Activated CD4-positive, alpha-beta T cell treated with anti-CD3 and anti-CD28 coated beads for 24 hours (primary cell): Measurements from ENCODE around the gene NDUFAF2.

Source experiments
- DNase-seq, 2 donors: peaks; one replicate each; pipeline ENCODE4 v3.0.0-alpha.2; 2020; ENCODE audit warnings: low read depth in 2 of 2

The NDUFAF2 gene

DNA sequence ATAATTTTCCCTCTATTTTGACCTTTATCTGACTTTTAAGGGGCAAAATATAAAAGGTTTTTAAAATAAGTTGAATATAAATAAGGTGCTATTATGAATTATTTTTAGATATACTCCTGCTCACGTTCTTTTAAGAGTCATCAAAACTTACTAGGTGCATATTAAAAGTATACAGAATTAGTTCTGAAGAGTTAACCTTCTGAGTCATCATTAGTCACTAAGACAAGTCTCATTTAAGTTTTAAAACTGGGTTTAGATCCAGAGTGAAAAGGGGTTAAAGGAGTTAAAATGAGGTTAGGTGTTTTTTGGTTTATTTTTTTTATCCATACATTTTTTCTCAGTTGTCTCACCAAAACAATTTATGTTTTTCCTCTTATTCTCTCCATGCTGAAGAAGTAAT lies 175.5 kb downstream of the NDUFAF2 start:
- DNase-seq = no peak

DNA sequence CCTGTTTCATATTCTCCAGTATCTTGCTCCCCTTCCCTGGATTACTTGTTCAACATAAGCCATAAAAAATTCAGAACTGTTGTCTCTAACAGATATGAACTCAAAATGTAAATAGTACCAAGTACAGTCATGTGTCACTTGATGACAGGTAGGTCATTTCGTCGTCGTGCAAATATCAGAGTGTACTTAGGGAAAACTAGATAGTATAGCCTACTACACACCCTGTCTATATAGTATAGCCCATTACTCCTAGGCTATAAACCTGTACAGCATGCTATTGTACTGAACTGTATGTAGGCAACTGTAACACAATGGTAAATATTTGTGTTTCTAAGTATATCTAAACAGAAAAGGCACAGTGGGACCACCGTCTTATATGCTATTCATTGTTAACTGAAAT lies 178.1 kb downstream of the NDUFAF2 start:
- no peak for DNase-seq

DNA sequence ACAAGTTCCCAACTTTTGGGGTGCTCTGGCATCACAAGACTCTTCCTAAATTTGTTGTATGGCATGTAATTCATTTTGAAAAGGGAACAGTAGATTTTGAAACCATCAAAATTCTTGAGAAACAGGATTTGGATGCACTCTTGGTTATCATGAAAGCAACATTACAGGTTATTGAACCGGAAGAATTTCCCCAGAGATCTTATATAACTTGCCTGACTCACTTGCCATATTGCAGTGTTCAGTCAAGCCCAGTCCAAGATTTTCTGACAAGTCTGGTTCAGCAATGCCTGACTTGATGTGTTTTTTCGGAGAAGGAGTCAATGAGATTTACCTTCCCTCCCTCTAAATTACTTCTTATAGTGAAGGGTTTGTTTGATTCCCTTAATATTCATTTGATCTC lies 185.3 kb downstream of the NDUFAF2 start:
- DNase-seq = no peak

DNA sequence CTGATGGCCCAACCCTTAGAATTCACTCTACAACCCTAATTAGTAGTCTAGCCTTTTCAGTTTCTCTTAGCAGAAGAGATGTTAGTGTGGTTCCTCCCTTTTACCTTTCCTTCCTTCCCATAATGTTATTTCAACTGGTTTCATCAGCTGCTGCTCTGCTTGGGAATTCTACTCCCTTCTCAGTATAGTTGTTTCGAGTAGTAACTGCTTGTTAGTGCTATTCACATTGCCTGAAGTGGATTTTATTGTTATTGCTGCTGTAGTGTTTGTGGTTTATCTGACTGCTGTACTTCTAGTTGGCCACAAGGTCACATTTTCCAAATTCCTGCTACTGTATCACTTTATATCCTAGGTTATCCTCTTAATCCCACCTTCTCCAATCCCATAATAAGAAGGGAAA lies 187.6 kb downstream of the NDUFAF2 start:
- DNase-seq = no peak

DNA sequence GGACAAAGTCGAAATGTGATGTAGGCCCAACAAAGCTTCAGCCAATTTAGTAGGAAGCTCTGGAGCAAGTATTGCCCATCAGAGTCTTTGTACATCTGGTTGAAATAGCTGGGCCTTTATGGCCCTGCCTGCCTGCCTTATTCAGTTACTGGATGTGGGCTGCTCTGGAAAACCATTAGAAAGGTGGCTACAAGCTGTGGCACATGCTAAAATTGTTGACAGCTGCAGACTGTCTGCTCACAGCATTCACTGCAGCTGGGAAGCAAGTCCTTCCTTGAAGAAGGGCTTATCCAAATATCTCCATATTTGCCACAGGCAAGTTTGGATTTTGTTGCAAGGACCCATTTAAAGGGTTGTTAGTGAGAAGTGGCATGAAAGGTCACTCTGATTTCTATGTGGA lies 192.8 kb downstream of the NDUFAF2 start:
- no peak for DNase-seq

DNA sequence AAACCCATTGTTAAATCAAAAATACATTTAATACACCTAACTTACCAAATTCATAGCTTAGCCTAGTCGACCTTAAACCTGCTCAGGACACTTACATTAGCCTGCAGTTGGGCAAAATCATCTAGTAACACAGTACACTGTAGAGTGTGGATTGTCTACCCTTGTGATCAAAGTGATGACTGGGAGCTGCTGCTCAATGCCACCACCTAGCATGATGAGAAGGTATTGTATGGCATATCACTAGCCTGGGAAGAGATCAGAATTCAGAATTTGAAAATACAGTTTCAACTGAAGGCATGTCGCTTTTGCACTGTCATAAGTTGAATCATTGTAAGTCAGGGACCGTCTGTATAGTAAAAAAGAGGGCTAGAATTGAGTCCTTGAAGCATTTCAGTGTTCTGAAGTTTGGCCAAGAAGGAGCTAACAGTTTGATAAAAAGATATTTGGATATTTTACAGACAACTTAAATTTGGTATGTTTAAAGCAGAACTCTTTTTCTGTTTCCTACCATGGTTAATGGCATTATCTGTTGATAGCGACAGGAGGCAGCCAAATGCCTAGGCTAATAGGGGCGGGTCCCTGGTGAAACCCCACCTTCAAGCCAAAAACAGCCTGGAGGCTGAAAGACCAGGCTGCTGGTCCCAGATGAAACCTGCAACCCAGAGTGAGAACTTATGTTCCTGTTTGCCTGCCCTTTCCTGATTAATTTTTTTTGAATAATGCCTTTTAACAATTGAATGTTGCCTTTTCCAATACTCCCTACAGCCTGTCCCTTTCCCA lies 194.3 kb downstream of the NDUFAF2 start:
- no peak for DNase-seq

DNA sequence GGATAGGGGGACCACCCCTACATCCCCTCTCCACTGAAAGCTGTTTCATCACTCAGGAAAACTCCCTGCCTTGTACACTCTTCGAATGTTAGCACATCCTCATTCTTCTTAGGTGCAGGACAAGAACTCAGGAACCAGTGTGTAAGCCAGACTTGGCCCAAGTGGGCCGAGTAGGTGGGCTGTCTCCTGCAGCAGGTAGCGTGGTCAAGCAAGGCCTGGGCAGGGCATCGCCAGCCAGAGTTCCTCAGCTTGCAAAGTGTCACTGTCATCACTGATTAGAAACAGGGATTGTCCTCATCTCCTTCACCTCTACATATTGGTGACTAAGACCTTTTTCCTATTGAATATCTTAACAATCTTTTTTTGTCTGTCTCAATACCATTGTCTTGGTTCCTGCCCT lies 194.9 kb downstream of the NDUFAF2 start:
- DNase-seq = no peak

DNA sequence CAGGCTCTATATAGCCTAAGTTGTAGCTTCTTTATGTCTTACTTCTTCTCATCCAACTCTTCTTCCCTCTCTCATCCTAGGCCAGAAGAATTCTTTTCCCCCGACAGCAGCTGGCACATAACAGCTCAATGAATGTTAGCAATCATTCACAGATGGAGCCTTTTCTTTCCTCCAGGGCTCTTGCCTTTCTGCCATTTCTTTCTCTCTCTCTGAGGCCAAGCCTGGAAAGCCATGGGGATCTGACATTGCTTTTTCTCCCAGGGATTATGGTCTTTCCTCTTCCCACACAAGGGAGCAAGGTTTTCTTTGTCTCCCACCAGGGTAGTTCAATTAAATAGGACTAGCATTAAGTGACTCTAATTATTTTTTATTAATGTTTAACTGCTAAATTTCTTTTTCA lies 196.8 kb downstream of the NDUFAF2 start:
- no peak for DNase-seq

DNA sequence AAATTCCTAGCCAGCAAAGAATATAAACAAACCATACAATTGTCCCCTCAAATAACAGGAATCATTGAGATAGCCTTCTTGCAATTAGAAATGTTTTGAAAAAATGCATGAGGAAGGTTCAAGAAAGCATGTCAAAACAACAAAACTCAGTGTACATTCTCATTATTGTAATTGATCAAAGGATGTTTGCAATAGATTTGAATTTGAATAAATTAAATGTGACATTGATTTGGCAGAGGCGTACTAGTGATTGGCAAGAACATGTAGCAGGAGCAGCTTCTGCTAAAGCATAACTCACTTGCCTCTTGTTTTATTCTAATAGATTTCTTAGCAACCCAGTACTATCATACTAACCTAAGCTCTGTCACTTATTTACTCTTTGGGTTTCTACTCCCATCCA lies 197.4 kb downstream of the NDUFAF2 start:
- no peak for DNase-seq

DNA sequence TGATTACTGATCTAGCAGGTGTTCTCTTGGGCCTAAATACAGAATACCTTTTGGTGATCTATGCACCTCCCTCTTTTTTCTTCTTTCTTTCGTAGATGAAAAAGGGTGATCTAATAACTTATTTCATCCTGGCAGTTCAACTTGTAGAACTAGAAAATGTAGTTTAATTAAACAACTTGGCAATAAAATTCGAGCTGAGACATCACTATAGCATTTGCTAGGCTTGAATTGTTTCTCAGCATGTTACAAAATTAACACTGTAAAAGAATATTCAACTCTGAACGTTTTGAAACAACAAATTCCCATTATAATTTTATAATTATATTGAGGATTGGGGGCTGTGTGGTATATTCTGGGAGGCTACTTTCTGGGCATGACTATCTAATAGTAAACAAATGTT lies 197.8 kb downstream of the NDUFAF2 start:
- DNase-seq = no peak

DNA sequence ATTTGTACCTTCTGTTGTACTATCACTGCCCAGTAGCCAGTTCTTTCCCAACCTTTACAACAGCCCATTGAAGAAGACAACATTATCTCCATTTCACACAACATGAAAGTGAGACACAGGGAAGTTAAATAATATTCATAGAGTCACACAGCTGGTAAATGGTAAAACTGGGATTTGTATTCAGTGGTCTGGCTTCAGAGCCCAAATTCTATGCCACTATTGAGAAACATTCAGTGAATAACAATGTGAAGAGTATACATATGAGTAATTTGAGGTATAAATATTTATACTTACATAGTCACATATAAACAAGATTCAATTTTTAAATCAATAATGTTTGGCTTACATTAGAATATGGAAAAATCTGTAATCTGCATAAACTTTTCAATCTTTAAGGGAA lies 203.5 kb downstream of the NDUFAF2 start:
- DNase-seq = no peak

DNA sequence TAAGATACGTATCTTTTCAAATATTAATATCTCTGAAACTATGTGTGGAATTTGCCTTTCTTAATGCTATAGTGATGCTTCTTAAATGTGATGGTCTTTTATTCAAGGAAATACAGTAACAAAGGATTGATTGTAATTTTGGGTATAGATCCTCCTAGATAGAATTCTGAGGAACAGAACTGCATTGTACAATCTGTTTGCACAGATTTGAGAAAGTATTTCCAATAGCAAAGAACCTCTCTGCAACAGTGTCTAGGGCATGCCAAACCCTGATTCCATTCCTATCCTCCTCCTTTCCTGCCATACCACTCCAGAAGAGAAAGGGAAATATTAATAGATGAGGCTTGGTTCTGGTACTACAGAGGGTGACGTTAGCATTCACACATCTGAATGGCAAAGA lies 206.9 kb downstream of the NDUFAF2 start:
- no peak for DNase-seq

DNA sequence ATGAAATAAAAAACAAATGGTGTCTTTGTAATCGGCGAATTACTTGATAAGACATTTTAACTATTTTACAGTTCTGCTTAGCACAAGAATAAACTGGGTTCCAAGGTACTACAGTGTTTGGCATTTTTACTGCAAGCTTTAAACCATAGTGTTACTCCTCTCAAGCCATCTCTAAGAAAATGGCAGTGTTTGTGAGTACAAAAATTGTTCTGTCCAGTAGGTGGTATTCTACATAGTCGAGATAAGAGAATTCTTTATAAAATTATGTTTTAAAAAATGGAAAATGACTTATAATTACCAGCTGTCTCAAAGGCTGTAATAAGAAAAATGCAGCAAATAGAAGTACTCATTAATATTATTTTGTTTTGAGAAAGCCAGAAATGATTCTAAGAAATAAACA lies 214.1 kb downstream of the NDUFAF2 start:
- DNase-seq = no peak

DNA sequence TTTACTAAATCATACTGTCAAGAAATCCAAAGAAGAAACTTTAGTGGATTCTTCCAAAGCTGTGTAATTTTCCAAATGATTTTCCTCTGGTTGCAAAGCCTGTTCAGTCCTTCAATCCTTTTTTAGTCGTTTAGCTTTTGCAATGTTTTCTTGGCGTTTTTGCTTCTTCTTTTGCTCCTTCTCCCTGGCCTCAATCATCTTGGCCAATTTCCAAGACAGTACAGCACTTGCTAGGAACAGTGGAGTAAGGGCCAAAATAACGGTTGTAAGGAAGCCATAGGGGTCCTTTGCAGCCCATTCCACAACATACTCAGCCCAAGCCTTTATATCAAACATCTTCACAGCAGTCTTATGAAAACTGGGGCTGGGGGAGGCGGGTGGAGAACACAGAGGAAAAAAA lies 214.8 kb downstream of the NDUFAF2 start:
- no peak for DNase-seq

DNA sequence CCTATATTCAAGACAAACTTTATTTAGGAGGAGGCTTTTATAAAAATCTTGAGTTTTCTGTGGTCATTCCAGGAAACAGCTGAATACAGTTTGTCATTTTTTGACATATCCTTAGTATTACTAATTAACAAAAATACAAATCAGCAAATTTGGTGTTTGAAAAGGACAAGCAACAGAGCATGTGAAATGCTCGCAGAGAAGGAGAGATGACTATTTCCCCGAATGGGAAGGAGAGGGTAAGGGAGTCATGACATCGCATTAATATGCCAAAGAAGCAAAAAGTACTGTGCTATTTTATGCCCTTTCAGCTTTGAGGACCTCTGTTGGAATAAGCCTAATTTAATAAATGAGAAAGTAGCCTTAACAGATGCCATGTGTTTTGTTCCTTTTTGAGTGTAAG lies 215.5 kb downstream of the NDUFAF2 start:
- DNase-seq = no peak

DNA sequence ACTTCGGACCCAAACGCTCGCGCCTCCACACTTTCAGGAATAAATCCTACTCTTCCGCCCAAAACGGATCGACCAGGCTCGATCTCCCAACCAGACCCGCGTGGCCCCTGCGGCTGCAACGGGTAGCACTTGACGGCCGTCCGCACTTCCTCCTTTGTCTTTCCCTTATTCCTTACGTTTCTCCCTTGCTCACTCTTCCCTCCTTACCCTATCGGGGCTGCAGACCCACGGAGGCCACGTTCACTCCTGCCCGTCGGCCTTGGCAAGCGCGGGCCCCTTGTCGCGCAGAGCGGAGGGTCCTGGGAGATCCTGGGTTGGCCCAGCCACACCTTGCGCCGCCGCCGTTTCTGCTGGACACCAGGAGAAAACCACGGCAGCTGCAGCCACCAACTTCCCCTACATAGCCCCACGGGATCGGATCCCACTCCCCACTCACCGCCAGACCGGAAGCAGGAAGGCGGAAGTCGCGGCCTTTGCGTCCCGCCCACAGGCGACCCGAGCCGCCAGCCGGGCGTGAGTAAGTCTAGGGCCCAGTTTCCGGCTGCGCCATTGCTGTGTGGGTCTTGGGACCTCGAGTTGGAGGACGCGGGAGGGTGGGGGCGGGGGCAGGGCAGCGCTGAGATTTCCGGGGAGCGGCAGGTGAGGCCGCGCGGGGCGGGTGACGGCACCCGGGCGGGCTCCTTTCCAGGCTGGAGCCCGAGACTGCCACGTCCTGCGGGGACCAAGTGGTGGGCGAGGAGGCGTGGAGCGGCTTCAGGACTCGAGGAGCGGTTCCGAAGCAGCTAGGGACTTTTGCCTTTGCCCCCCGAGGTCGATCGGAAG lies 217.2 kb downstream of the NDUFAF2 start, which contains the start of gene SMIM15:
TSS of gene SMIM15 (minus strand) at position 459 of the 822 bp plus-strand sequence. CDS start 2,297 bp downstream, outside the sequence.
- peak; percentile 64 to 70 for DNase-seq

DNA sequence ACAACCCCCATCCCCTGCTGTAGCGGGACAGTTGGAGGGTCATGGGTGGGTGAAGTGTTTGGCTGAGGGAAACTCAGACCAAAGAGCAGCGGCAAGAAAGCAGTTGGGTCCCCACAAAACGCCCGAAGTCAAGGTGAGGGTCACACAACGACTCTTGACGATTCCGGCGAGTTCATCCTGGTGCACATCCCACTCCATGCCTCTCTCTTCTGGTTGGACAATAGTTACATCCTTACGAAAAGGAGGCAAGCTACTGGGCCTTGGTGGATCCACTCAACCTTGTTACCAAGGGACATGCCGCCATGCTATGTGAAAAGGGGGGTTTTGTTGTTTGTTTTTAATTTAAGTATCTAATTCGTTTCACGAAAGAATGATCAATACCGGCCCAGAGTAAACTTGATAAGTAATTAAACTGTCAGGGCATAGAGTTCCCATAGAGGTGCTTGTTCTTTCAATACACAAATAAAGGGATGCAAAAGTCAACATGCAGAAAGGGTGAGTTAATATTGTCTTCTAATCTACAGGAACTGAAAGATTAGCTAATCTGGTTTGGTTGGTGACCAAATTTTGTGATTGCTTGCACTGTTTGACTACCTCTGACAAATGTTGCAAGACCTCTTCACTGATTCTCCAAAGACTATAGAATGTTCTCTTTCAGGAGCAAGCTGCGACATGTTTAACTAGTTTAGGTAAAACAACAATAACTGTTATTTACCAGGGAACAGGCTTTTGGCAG lies 218.0 kb downstream of the NDUFAF2 start:
- DNase-seq = no peak

DNA sequence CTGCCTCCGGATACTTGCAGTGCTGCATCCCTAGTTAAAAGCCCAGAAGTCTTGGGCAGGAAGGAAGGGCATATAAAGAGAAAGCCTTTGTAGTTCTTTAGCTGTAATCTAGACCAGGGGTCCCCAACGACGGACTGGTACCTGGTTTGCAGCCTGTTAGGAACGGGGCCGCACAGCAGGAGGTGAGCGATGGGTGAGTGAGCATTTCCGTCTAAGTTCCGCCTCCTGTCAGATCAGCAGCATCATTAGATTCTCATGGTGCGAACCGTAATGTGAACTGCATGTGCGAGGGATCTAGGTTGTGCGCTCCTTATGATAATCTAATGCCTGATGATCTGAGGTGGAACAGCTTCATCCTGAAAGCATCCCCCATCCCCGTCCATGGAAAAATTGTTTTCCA lies 218.9 kb downstream of the NDUFAF2 start:
- DNase-seq = no peak

DNA sequence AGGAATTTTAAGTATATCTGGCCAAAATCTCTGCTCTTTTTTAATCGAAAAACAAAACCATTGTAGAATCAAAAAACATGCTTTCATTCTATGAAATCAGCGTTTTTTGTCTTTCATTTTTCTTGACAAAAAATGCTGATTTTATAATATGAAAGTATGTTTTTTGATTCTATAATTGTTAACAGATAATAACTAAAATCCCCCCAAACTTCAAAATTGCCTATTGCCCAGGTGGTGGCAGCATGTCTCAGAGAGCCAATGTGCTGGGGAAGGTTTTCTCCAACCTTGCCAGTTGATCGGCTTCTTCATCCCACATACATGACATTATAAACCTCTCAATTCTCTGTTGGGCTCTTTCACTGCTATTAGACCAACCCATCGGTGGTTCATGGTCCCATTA lies 222.4 kb downstream of the NDUFAF2 start:
- DNase-seq = no peak

DNA sequence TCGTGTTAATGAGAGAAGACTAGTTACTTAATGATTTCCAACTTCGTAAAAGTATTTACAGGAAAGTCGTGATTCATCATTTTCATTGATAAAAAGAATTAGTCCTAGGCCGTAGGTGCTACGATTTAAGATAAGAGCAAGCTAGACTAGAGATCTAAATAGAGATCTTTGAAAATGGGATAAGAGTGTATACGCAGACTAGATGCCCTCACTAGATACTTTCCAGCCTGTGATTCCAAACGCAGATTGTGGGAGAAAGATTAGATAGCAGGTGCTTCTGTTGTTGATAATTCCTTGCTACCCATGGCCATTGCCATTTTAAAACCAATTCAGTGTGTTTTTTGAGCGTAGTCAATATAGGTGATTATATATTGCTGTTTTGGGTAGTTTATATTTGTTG lies 223.9 kb downstream of the NDUFAF2 start:
- DNase-seq = no peak

DNA sequence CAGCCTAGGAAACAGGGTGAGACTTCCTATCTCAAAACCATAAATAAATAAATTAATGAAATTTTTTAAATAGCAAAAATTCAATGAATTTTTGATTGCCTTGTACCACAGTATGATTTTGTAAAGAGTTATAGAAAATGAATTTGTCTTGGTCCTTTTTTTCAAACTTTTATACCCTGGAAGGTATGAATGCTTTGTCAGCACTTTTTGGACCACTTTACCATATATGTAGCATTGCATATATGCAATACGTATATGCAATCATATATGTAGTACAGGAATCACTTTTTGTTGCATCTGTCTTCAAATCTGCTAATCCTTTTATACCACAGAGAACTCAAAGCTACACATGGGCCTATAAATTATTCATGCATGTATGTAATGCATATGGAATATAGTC lies 226.5 kb downstream of the NDUFAF2 start:
- DNase-seq = no peak

DNA sequence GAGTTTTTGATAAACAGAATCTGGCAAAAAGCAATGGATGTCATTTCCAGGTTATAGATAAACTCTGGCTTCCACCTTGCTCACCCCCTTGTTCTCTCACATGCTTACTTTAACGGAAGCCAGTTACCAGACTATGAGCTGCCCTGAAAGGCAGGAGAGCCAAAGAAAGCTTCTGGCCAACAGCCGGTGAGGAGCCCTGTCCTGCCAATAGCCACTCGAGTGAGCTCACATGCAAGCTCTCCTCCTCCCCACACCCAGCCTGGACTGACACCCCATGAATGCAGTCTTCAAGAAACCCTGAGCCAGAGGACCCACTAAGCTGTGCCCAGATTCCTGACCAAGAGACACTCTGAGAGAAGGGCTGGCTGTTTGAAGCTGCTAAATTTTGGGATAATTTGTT lies 231.6 kb downstream of the NDUFAF2 start:
- DNase-seq = no peak

DNA sequence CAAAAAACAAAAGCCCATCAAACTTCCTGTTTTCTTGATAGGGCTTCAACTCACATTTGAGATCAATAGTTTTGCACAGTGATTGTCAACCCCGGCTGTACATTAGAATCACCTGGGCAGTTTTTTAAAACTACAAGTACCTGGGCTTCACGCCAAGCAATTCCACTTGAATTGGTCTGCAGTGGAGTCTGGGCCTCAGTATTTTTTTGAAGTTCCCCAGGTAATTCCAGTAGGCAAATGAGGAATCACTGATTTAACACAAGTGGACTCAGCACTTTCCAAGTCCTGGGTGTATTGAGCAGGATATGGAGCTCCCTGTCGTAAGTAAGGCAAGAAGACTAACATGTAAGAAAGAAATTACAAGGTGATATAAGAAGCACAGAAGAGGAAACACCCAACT lies 232.1 kb downstream of the NDUFAF2 start:
- no peak for DNase-seq
